Stromal cell of bone marrow (primary cell): ENCODE results near the gene UGT3A1.
"Not testable (repeated sequence)": the region's sequence is repeated elsewhere in the genome, so short reads cannot be mapped to it uniquely, and the experiment has no call there.

Experiments used
- DNase-seq: peaks from one replicate; pipeline ENCODE4 v3.0.0-alpha.2; 2012; ENCODE audit warnings: low read depth

The UGT3A1 gene

DNA sequence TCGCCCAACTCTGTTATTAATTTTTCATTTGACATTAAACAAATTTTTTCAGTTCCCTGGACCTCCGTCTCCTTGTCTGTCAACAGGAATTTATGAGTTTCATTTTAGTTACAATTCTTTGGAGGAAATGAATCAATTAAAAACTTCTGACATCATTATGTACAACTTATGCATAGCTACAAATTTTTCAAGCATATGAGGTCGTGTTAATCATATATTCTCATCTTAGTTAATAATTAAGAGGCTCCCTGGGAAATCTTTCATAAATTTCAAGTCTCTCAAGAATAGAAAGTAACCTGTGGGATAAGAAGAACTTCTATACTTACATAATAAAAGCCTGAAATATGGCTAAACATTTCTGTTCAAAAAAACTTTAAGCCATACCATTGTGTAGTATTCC lies 3.4 kb downstream of the UGT3A1 start:
- no peak for DNase-seq

DNA sequence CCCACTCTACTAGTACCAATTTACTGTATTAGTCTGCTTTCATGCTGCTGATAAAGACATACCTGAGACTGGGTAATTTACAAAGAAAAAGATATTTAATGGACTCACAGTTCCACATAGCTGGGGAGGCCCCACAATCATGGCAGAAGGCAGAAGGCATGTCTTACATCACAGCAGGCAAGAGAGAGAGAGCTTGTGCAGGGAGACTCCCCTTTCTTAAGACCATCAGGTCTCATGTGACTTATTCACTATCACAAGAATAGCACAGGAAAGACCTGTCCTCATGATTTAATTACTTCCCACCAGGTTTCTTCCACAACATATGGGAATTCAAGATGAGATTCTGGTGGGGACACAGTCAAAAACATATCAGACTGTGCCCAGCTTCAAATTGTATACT lies 11.5 kb downstream of the UGT3A1 start:
- no peak for DNase-seq

DNA sequence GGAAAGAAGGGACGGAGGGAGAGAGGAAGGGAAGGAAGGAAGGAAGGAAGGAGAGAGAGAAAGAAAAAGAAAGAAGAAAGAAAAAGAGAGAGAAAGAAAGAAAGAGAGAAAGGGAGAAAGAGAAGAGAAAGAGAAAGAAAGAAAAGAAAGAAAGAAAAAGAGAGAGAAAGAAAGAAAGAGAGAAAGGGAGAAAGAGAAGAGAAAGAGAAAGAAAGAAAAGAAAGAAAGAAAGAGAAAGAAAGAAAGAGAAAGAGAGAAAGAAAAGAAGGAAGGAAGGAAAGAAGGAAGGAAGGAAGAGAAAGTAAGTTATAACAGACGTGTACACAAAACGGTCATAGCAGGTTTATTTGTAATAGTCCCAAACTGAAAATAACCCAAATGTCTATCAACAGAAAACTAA lies 14.3 kb downstream of the UGT3A1 start:
- not testable (repeated sequence) for DNase-seq

DNA sequence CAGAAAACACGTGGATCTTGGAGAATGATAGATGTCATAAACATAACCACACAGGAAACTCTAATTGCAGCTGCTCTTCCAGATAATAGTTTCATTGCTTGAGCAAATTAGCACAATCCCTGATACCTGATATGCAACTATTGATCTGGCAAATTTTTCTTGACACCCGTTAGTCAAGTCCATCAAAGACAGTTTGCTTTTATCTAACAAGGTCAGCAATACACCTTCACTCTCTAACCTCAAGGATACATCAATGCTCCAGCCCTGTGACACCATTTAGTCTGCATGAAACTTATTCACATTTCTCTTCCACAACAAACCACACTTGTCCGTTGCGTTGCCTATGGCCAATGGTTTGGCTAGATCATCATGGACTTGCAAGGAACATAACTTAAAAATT lies 16.6 kb downstream of the UGT3A1 start:
- no peak for DNase-seq

DNA sequence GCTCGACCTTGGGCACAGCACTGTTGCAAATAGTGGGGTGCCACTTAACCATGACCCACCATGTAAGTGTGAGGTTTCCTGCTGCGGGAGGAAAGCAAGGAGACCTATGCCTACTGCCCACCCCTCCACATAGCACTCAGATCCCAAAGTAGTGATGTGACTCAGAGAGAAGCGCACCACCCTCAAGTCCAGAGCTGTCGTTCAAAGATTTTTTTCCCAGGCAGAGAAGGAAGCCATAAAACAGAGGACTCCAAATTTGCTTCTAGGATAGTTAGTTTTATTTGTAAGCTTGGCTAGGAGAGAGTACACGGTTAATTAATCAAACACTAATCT lies 19.3 kb downstream of the UGT3A1 start:
- DNase-seq, result no peak

DNA sequence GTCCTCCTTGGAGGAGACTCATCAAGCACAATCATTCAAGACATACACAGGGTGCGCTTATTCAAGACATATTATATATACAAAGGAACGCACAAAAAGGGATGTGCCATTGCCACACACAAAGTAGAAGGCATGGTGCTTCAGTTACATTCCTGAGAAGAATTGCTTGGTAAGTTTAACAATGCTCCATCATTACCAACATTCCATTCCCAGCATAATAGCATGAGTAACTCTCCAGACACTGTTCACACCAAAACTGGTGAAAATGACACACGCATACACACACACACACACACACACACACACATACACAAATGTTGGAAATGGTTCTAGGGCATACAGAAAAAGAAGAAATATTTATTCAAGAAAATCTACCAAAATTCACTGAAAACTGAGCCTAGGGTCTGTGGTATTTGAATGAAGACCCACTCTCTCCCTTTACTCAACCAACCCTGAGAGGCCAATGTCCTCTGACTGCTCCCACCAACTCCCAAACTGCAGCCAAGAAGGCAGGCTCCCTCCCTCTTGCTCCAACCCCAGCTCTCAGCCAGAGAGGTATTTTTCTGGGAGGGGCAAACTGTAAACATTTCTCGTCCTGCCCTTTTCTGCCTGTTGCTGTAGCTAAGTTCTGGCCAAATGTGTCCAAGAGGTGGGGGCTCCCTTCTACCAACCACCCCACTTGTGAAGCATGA lies 19.9 kb downstream of the UGT3A1 start:
- DNase-seq, result no peak

DNA sequence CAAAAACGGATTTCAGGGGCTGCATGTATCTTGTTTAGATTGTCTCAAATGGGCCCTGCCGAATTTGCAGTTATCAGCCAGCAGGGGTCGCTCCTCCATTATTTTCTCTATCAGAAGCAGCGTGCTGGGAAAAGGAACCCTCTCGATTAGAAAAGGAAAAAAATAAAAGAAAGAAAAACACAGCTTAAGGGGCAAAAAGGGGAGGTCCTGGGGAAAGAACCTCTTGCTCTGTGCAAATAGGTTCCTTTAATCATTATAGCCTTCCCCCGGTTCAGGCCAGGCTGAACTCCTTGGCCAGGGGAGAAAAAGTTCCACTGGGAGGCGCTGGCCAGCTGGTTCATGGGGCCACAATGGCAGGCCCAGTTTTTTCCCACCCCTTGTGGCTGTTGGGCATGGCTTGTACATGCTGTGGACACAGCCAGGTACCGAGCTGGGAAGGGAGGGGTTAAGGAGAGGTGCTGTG lies 27.8 kb downstream of the UGT3A1 start:
- DNase-seq, result no peak

DNA sequence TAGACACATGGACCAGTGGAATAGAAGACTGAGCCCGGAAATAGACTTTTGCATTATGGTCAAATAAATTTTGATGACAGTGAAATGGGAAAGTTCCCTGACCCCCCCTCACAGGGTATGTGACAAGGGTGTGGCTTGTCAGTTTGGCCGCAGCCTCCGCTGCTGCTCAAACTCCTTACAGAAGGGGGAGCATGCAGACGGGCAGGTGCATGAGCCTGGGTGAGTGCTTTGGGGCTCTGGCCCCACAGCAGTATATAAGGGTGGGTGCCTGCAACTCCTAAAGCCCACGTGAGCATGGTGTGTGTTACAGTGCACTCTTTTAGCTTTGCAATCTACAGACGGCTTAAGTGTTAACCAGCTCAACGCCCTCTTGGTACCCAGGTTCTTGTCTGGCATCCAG lies 30.9 kb downstream of the UGT3A1 start:
- DNase-seq, result no peak

DNA sequence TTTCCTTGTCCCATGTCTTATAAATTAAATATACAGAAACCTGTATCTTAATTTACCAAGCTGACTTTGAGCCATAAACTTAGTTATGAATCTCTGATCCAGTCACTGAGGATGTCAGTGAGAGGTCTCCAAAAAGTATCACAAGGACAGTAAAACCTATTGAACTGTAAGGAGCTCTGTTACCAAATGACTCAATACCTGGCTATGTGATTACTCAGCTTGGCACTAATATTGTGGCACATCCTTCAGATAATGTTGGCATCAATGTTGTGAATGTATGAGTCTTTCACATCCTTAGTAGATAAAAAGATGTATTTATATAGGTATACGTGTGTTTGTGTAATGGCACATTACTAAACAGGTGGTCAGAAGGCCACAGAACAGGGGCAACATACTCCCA lies 34.8 kb downstream of the UGT3A1 start:
- DNase-seq, result no peak

DNA sequence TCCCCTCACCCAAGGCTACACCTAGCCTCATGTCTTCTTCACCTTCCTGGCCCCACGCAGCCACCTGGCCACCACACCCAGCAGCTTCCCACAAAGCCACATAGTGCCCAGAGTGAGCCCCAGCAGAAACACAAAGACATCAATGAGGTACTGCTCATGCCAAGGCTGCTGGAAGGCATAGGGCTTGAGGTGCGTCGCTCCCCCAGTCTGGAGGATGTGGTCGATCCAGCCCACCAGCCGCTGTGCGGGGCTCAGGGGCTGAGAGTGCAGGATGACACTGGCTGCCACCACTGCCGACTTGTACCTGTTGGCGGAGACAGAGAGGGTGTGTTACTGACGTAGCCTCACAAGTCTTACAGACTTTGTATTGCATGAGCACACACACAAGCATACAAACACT lies 37.0 kb downstream of the UGT3A1 start:
- no peak for DNase-seq

DNA sequence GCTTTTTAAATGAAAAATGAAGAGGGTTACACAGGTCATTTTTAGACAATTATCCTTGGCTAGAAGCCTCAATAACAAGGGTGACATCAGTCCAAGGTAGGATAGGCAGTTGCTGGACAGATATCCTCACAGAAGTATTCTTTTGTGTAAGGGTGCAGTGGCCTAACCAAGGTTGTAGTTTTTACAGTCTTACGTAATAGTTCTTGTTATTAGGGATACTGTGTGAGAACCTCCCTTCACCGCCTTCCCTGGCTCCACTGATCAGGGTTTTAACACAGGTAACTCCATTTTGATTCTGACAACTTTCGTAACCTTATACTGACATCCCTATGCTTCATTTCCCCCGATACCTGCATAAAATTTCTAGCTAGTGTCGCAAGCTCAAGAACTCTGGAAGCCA lies 44.1 kb downstream of the UGT3A1 start:
- no peak for DNase-seq

DNA sequence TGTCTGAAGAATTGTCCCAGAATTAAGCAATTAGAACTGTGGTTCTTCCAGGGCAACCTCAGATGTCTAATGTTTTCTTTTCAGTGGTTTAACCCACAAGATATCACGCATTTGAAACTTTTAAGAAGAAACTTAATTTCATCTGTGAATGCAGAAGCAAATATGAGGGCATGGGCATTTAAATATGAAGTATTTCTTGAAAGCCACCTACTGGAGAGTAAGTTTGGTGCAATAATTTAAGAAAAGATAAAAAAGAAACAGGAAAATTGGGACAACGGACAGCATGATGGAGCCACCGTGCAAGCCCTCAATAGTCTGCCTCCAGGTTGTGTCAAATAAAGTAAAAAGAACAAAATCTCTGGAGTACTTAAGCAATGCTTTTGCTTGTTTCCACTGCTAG lies 51.6 kb downstream of the UGT3A1 start:
- no peak for DNase-seq

DNA sequence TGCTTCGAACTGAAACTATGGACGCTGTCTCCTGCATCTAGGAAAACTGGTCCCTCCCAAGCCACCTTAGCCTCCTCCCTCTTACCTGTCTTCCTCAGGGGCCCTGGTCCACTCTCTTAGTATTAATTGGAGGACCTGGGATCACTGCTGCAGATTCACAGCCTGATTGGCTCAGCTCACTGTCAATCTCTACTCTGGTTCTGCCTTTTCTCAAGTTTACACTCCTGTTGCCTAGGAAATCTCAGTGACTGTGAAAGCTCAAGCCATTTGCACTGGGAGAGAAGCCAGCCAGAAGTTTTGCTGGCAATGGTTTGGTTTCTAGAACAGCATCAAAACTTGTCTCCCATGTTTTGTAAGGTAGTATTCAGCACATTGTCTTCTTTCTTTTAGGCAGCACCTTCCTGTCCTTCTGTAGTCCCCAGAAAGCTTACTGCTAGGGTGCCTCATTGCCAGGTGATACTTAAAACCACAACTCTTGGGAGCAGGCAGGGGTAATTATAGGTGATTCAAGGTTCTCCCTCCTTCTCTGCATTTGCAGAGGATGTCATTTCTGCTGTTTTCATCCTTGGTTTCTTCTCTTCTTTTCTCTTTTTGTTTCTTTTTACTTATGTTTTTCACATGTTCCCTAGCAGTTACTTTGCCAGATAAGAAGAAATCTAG lies 52.5 kb downstream of the UGT3A1 start, which contains the start of gene CAPSL:
CAPSL (minus strand) TSS at position 55 of the 660 bp plus-strand sequence. CDS start 17,502 bp downstream, outside the sequence.
- peak; percentile 51 for DNase-seq

DNA sequence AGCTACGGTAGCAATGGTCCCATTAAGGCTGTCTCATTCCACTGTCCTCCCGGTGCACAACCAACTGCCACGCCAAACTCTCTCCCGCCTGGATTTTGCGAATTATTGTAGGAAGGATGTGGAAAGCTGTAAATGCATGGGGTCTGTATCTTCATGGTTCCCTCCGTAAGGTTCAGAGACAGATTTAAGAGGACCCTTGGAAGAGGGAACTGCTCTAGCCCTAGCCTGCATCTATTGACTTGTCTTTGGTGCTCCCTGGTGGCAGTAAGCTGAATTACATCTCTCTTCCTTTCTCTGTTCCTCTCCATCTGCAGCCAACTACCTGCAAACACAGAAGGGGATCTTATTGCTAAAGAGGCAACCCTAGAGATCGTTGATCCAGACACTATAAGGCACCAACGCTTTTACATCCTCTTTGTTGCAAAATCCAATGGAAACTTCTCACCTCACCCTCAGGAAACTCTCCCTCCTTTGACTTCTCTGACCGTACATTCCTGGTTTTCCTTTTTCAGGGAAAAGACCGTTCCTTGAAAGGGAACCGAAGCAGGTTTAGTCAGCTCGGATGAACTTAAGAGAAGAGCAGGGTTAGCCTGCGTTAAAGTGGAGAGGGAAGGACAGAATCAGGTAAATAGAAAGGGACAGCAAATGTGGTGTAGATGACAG lies 64.7 kb downstream of the UGT3A1 start:
- DNase-seq, result peak; percentile 24

DNA sequence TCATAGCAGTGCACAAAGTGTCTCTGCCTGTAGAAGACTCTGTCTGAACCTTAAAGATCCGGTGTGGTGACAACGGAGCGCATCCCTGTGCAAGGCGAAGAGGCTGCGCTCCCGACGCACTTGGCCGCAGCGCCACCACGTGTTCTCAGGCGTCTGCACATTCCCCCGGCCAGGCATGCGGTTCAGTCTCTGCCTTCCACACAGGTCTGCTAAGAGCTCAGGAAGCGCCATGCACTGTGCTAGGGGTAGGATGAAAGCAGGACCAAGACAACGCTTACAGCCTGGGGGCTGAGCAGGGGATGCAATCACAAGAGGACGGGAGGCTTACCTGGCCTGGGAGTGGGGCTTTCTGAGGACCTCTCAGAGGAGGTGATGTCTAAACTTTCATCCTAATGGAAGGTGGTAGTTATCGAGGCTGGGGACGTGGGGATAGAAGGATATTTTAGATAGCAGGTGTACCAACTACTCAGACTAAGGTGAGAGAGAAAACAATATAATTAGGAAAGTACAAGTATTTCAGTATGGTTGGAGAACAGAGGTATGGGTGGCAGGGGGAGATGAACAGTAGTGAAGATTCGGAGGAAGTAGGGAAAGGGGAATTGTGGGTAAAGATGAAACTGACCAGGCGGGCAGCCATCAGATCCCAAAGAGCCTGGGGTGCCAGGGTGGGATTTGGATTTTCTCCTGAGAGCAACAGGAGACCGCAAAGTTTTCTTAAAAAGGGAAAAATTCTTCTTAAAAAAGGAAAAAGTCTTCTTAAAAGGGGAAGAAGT lies 66.1 kb downstream of the UGT3A1 start:
- DNase-seq, result peak; percentile 23

DNA sequence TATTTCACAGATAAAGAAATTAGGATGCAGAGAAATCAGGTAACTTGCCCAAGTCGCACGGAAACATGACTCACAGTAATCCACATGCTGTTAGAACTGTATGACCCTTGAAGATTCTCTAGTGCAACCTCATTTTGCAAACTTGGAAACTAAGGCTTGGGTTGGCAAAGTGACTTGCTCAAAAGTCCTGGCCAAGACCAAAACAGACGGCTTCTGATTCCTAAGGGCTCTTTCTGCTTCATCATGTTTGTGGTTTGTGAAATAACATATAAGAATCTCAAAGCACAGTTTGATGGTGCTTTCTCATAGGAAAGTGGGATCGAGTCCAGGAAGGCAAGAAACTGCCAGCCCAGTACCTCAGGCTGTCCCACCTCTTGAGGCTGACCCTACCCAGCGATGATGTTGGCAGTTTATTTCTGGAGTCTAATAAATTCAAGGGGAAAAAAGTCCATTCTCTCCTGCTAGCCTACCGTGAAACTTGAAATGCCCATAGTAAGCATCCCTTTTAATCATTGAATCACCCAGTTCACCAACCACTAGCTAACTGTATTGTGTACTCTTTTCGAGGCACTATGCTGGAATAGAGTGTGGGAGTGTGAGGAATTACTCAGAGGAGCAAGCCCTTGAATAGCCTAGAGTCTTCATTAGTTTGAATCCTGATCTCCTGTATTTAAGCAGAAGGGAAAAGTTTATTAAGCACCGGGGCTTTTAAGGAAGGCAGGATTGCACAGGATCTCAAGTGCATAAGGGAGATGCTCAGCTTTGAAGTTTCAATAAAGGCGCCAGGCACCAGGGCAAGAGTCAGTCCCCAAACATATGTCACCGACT lies 66.9 kb downstream of the UGT3A1 start:
- DNase-seq, result peak; percentile 75

DNA sequence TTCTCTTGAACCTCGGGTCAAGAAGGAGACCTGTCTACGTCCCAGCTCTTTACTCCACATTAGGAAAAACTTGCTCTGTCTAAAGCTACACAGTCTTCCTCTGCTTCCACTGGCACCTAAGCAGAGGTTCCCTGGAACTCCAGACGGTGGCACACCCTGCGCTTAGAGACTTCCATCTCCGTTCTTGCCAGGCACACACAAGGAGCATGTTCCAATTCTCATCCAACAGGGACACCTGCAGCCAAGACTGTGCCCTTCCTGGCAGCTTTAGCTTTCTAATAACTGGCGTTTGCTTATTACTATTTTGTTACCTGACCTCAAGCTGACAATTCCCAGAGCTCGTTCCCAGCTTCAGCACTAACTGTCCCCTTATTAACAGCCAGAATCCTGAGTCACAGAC lies 68.7 kb downstream of the UGT3A1 start:
- DNase-seq, result no peak

DNA sequence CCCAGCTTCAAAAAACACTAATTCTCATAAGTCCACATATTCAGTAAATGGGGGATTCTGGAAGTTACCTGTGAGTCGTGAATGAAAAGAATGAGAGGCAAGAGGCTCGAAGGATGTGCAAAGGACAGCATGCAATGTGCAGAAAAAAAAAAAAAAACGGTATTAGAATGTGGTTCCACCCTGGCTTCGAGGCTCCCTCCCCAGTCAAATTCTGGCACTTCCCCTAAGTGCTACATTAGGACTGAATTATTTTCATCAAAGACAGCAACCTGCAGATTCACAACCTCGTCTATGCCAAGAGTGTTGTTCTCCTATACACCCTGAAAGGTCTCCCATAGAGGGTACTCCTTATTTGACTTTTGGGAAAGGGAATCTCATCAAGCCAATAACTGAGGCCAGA lies 69.3 kb downstream of the UGT3A1 start:
- DNase-seq, result no peak

DNA sequence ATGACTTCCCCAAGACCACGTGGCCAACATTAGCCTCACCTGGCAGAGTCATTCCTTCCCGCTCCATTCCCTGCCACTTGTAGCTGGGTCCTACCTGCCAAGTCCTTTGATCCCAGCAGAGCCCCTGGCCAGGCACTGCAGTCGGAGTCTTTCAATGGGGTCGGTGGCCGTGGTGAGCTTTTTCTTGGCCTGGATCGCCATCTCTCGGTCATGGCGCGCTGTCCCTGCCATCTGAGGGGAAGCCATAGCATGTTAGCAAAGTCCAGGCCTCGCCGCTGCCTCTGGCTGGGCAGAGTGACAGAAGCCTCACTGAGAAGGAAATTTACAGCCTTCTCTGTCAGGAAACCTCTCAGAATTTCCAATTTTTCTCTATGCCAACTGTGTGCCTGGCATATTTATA lies 70.3 kb downstream of the UGT3A1 start:
- DNase-seq, result no peak

DNA sequence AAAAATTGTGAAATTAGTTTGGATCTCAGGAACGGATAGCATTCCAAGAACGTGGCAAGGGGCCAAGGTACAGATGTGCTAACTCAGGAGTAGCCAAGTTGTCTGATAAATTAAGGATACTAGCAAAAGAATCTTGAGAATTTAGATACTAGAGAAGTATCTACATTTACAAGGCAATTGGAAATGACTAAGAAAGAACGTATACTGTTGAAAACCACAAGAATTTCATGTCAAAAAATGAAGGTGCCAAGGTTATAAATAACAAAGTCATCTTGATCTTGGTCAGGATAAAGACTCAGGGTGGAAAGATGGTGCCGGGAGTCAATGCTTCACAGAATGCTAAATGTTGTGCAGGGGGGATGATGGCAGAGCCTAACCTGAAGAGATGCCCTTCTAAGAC lies 72.0 kb downstream of the UGT3A1 start:
- DNase-seq, result peak; percentile 15

DNA sequence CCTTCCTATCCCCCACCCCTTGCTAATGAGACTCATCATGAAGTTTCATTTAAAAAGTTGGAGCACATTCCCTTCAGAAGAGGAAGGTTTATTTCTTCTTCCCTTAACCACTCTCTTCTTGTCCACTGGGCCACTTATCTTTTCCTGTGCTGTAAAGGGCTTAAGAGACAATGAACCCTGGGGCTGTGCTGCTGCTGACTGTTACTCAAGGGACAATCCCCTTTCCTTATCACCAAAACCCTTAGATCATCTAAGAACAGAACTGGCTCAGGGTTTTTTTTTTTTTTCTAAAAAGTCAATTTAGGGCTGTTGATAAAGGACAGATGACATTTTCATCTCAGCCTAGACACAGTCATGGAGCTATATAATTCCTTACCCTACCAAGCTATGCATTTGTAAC lies 82.4 kb downstream of the UGT3A1 start:
- no peak for DNase-seq

DNA sequence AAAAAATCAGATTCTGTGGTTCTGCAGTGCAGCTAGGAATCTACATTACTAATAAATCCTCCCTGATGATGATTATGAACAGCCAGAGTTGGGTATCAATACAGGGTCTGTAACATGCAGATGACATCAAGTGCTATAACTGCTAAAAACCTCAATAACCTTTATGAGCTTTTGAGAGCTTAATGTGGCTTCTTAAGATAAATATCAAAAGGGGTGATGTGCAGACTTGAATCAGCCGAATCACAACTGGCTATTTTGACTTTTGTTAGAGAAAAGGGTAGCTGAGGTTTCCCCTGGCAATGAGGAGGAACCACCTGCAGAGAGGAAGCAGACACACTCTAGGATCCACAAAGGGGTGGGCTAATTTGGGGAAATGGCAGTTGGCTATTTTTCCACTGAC lies 83.0 kb downstream of the UGT3A1 start:
- no peak for DNase-seq
